Right atrium auricular region (tissue), 2 donors: ENCODE data around the gene SPAG4. TPM values are rescaled to one million over a fixed set of nuclear protein-coding genes. Genes with fewer than 3 reads are reported as not detected.

Experiments used
- DNase-seq: peaks from one replicate; pipeline ENCODE4 v3.0.0-alpha.2; 2019; ENCODE audit warnings: low spot score
- H3K27ac ChIP-seq, 2 donors: fragments of 200-600 bp; sonication (generic); 1 replicate in 1 of 2; 2 replicates in 1 of 2; pipeline ENCODE4 v1.5.1; 2016 to 2019
- H3K27me3 ChIP-seq, 2 donors: fragments of 200-600 bp; sonication (generic); one replicate each; pipeline versions ENCODE4 v1.5.1 to v1.6.0; 2017 to 2019
- H3K36me3 ChIP-seq: fragments of 200-600 bp; sonication (generic); one replicate; pipeline ENCODE4 v1.5.1; 2016
- H3K4me1 ChIP-seq, 2 donors: fragments of 200-600 bp; sonication (generic); one replicate each; pipeline versions ENCODE4 v1.5.1 to v1.6.0; 2017 to 2019
- H3K4me3 ChIP-seq, 2 donors: fragments of 200-600 bp; sonication (generic); 1 replicate in 1 of 2; 2 replicates in 1 of 2; pipeline ENCODE4 v1.5.1; 2017 to 2019; ENCODE audit warnings: mild to moderate bottlenecking in 1 of 2, moderate library complexity in 1 of 2
- H3K9me3 ChIP-seq, 2 donors: fragments of 200-600 bp; sonication (generic); one replicate each; pipeline ENCODE4 v1.5.1; 2019
- total RNA-seq, 2 donors: library from RNA; depleted of rRNA; stranded (reverse); fragments of >200 nt; gene quantifications; one replicate each; pipeline ENCODE4 v1.1.0, GENCODE V29; 2016
- TF ChIP-seq, protein P1 (sequence below), 2 donors: fragments of 200-600 bp; sonication (generic); IDR thresholded peaks; one replicate each; pipeline ENCODE4 v1.5.1; 2019; ENCODE audit warnings: antibody characterized with exemption in 2 of 2

Gene SPAG4
- total RNA-seq, 2 donors from 2014 or later: 4.6 to 5.5 TPM

DNA sequence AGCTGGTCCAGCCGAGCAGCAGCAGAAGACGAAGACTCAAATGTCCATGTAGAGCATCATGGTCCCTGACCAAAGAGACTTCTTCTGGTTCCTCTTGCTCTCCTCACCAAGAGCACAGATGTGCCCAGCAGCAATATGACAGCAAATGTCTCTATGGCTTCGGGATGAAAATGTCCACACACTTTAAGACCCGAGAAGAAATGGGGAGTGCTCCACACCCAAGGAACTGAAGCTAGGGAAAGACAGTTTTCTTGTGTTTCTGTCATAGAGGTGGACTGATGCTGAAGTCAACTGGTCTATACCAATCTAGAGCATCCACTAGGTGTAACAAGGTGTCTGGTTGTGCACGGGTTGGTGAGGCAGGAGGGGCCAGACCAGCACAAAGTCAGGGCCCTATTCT, 53.6 kb downstream of the SPAG4 start:
- H3K9me3 ChIP-seq: no peaks in the 10 kb centered on the region
- no peaks in the 10 kb centered on the region for H3K27me3 ChIP-seq
- H3K27ac ChIP-seq: no peak overlapping the region
- no peaks in the 10 kb centered on the region for H3K4me1 ChIP-seq
- TF ChIP-seq, protein P1, sequence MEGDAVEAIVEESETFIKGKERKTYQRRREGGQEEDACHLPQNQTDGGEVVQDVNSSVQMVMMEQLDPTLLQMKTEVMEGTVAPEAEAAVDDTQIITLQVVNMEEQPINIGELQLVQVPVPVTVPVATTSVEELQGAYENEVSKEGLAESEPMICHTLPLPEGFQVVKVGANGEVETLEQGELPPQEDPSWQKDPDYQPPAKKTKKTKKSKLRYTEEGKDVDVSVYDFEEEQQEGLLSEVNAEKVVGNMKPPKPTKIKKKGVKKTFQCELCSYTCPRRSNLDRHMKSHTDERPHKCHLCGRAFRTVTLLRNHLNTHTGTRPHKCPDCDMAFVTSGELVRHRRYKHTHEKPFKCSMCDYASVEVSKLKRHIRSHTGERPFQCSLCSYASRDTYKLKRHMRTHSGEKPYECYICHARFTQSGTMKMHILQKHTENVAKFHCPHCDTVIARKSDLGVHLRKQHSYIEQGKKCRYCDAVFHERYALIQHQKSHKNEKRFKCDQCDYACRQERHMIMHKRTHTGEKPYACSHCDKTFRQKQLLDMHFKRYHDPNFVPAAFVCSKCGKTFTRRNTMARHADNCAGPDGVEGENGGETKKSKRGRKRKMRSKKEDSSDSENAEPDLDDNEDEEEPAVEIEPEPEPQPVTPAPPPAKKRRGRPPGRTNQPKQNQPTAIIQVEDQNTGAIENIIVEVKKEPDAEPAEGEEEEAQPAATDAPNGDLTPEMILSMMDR (IDR thresholded peaks at IDR 0.05): no peak
- DNase-seq: no peak
- peaks cover 48% of the 10 kb centered on the region for H3K36me3 ChIP-seq
- no peak overlapping the region for H3K4me3 ChIP-seq

GRCh38 chr20:35669681-35670080, 54.1 kb downstream of the SPAG4 start:
- H3K9me3 ChIP-seq: no peaks in the 10 kb centered on the region
- H3K4me3 ChIP-seq: no peak overlapping the region
- no peak overlapping the region for H3K27ac ChIP-seq
- peaks cover 53% of the 10 kb centered on the region for H3K36me3 ChIP-seq
- H3K4me1 ChIP-seq: no peaks in the 10 kb centered on the region
- H3K27me3 ChIP-seq: no peaks in the 10 kb centered on the region
- TF ChIP-seq, protein P1 (IDR thresholded peaks at IDR 0.05): no peak
- DNase-seq: no peak

Other genes with a start within 250 kb of the SPAG4 start
- gene UQCC1, start 203.9 kb upstream of the SPAG4 start, total RNA-seq: 10 to 100 TPM; 33.2 to 53.9 TPM
- 1 to 10 TPM in 1 of 2 donors, under 1 TPM in 1; 0.70 to 2.6 TPM for gene GDF5, start 177.6 kb upstream of the SPAG4 start, total RNA-seq
- 10 to 100 TPM; 13.0 to 18.9 TPM for gene CEP250, start 160.2 kb upstream of the SPAG4 start, total RNA-seq
- gene C20orf173, start 86.2 kb upstream of the SPAG4 start, total RNA-seq: not detected
- 100 to 1,000 TPM in 1 of 2 donors, 10 to 100 TPM in 1; 99.9 to 155 TPM for gene ERGIC3, start 73.8 kb upstream of the SPAG4 start, total RNA-seq
- 10 to 100 TPM; 39.2 to 60.4 TPM for gene CPNE1, start 49.1 kb downstream of the SPAG4 start, total RNA-seq
- gene RBM12, start 49.1 kb downstream of the SPAG4 start, total RNA-seq: 10 to 100 TPM; 18.4 to 20.9 TPM
- 10 to 100 TPM; 24.6 to 38.7 TPM for gene NFS1, start 83.5 kb downstream of the SPAG4 start, total RNA-seq
- 100 to 1,000 TPM; 263 to 409 TPM for gene ROMO1, start 83.6 kb downstream of the SPAG4 start, total RNA-seq
- 100 to 1,000 TPM; 106 to 112 TPM for gene RBM39, start 126.4 kb downstream of the SPAG4 start, total RNA-seq
- gene PHF20, start 156.2 kb downstream of the SPAG4 start, total RNA-seq: 10 to 100 TPM; 29.7 to 34.7 TPM